Measurements from ENCODE around the gene TEK. TPM values are rescaled to one million over a fixed set of nuclear protein-coding genes. Genes with fewer than 3 reads are reported as not detected.

Gene TEK
- polyA plus RNA-seq, 1 donor (not counting 4 experiments of a cell fraction or from before 2014, with no cell fraction given) = 0.03 TPM

DNA sequence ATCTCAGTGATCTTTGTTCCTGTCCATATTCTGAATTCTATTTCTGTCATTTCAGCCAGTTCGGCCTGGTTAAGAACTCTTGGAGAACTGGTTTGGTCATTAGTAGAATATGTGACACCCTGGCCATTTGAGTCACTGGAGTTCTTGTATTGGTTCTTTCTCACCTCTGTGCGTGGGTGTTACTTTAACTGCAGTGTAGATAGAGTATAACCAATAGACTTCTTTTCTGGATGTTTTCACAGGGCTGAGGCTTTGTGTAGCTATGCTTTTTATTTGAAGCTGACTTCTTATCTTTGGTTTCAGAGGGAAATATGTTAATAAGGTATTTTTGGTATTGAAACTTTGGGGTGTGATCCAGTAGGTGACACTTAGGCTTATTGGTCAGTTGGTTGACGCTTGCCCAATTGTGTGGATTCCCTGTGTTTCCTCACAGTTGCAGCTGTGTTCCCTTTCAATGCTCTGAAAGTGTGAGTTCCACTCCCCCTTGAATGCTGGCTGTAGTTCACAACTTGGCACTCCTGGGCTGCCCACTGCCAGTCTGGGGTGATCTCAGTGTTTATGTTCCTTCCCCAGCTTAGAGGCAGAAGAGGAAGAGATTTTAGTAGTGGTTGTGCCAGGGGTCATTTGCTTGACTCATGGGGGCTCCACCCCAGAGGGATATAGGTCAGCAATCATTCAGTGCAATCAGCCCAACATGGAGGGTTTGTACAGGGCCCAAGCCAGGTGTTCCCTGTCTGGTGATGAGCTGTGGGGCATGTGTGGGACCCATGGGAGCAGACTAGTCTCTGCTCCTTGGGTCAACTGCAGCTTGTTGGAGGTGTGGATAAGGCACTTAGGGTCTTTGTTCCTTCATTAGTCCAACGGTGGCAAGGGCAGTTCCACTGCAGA lies 34.9 kb upstream of the TEK start:
- no peaks in the 10 kb centered on the region for H3K27me3 ChIP-seq (ENCODE audit: control insufficient read depth, extremely low read depth, insufficient read depth, low read length)
- DNase-seq (ENCODE audit: low read depth, low spot score) = no peak
- H3K9me1 ChIP-seq (ENCODE audit: control insufficient read depth, extremely low read depth, insufficient read depth, low read length) = no peaks in the 10 kb centered on the region
- no peak overlapping the region for H3K4me2 ChIP-seq (ENCODE audit: control insufficient read depth, extremely low read depth, insufficient read depth, low read depth, low read length)
- no peak overlapping the region for H3K27ac ChIP-seq (ENCODE audit: control insufficient read depth, insufficient read depth, low read length)
- H3K36me3 ChIP-seq (ENCODE audit: control insufficient read depth in 2 of 2, extremely low read depth in 1 of 2, insufficient read depth in 2 of 2, low read length in 2 of 2) = peaks cover 0 to 2% of the 10 kb centered on the region in 2 experiments
- H2AFZ ChIP-seq (ENCODE audit: control insufficient read depth, low read length) = no peak overlapping the region
- TF ChIP-seq EZH2 (IDR thresholded peaks at IDR 0.05; ENCODE audit: low read length) = no peak
- TF ChIP-seq, protein P1, sequence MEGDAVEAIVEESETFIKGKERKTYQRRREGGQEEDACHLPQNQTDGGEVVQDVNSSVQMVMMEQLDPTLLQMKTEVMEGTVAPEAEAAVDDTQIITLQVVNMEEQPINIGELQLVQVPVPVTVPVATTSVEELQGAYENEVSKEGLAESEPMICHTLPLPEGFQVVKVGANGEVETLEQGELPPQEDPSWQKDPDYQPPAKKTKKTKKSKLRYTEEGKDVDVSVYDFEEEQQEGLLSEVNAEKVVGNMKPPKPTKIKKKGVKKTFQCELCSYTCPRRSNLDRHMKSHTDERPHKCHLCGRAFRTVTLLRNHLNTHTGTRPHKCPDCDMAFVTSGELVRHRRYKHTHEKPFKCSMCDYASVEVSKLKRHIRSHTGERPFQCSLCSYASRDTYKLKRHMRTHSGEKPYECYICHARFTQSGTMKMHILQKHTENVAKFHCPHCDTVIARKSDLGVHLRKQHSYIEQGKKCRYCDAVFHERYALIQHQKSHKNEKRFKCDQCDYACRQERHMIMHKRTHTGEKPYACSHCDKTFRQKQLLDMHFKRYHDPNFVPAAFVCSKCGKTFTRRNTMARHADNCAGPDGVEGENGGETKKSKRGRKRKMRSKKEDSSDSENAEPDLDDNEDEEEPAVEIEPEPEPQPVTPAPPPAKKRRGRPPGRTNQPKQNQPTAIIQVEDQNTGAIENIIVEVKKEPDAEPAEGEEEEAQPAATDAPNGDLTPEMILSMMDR (optimal IDR thresholded peaks at IDR 0.05 in 1 of 3, IDR thresholded peaks at IDR 0.05 in 1 of 3, conservative IDR thresholded peaks at IDR 0.05 in 1 of 3; ENCODE audit: extremely low read depth in 1 of 3, insufficient read depth in 2 of 3, low read length in 3 of 3) = no peak
- no peak overlapping the region for H3K4me3 ChIP-seq (ENCODE audit: control insufficient read depth in 2 of 3, extremely low read depth in 1 of 3, insufficient read depth in 2 of 3, low read depth in 1 of 3, low read length in 3 of 3)
- H3K4me1 ChIP-seq (ENCODE audit: control insufficient read depth, extremely low read depth, insufficient read depth, low read length) = no peaks in the 10 kb centered on the region
- no peaks in the 10 kb centered on the region for H3K79me2 ChIP-seq (ENCODE audit: control insufficient read depth, insufficient read depth, low read length)
- dilution Hi-C loops (cut with MboI; ENCODE audit: extremely low pct_ligation_motif_present, low sequenced_read_pairs) = no loop called here
- H4K20me1 ChIP-seq (ENCODE audit: control insufficient read depth, extremely low read depth, insufficient read depth, low read length) = no peaks in the 10 kb centered on the region
- no peak for FAIRE-seq
- H3K9me3 ChIP-seq (ENCODE audit: control insufficient read depth, low read depth, low read length) = no peaks in the 10 kb centered on the region
- no peak overlapping the region for H3K9ac ChIP-seq (ENCODE audit: control insufficient read depth, extremely low read depth, insufficient read depth, low read length)

DNA sequence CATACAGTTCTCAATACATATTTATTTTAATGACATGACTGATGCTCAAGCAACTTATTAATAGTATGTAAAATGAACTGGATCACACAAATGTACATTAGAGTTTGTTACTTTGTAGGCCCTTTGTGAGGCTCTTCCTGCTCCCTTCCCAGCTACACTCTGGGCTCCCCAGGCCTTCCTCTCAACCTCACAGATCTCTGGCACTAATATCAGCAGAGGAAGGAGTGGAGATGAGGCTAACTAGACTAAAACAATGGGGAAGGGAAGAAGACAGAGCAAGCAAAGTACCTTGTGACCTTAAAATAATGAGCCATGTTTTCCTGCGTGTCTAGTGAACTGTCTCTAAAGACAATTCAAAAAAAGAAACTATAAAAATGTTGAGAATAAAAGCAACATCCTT lies 30.3 kb upstream of the TEK start:
- Histone ChIP-seq H2AFZ (ENCODE audit: control insufficient read depth, low read length) (no peak overlapping the region), H3K27me3 (ENCODE audit: control insufficient read depth, extremely low read depth, insufficient read depth, low read length) (no peaks in the 10 kb centered on the region), H3K4me2 (ENCODE audit: control insufficient read depth, extremely low read depth, insufficient read depth, low read depth, low read length) (no peak overlapping the region), H3K27ac (ENCODE audit: control insufficient read depth, insufficient read depth, low read length) (no peak overlapping the region), H3K9me1 (ENCODE audit: control insufficient read depth, extremely low read depth, insufficient read depth, low read length) (no peaks in the 10 kb centered on the region), H3K9ac (ENCODE audit: control insufficient read depth, extremely low read depth, insufficient read depth, low read length) (no peak overlapping the region), H3K36me3 (ENCODE audit: control insufficient read depth in 2 of 2, extremely low read depth in 1 of 2, insufficient read depth in 2 of 2, low read length in 2 of 2) (peaks cover 0 to 2% of the 10 kb centered on the region in 2 experiments), H3K9me3 (ENCODE audit: control insufficient read depth, low read depth, low read length) (no peaks in the 10 kb centered on the region), H3K4me3 (ENCODE audit: control insufficient read depth in 2 of 3, extremely low read depth in 1 of 3, insufficient read depth in 2 of 3, low read depth in 1 of 3, low read length in 3 of 3) (no peak overlapping the region), H3K79me2 (ENCODE audit: control insufficient read depth, insufficient read depth, low read length) (no peaks in the 10 kb centered on the region), H4K20me1 (ENCODE audit: control insufficient read depth, extremely low read depth, insufficient read depth, low read length) (no peaks in the 10 kb centered on the region), H3K4me1 (ENCODE audit: control insufficient read depth, extremely low read depth, insufficient read depth, low read length) (no peaks in the 10 kb centered on the region)
- dilution Hi-C loops (cut with MboI; ENCODE audit: extremely low pct_ligation_motif_present, low sequenced_read_pairs) = no loop called here
- DNase-seq (ENCODE audit: low read depth, low spot score) (no peak), FAIRE-seq (no peak)
- TF ChIP-seq, protein P1 (optimal IDR thresholded peaks at IDR 0.05 in 1 of 3, IDR thresholded peaks at IDR 0.05 in 1 of 3, conservative IDR thresholded peaks at IDR 0.05 in 1 of 3; ENCODE audit: extremely low read depth in 1 of 3, insufficient read depth in 2 of 3, low read length in 3 of 3) = no peak
- no peak for TF ChIP-seq EZH2 (IDR thresholded peaks at IDR 0.05; ENCODE audit: low read length)
